ENCODE measurements around the gene RBM20. TPM values are rescaled to one million over a fixed set of nuclear protein-coding genes. Genes with fewer than 3 reads are reported as not detected.

Gene RBM20
- total RNA-seq, 4 donors from 2014 or later: 0.88 to 3.8 (median 1.9) TPM

GRCh38 chr10:110612629-110613028 lies 31.5 kb upstream of the RBM20 start:
- no peaks in the 10 kb centered on the region for H3K4me1 ChIP-seq
- no peaks in the 10 kb centered on the region for H3K9me3 ChIP-seq
- no peak for DNase-seq
- H3K4me3 ChIP-seq: no peak overlapping the region
- H3K27ac ChIP-seq: no peak overlapping the region
- TF ChIP-seq POLR2A (IDR thresholded peaks at IDR 0.05) (no peak), CTCF (IDR thresholded peaks at IDR 0.05) (no peak)
- H3K27me3 ChIP-seq: no peaks in the 10 kb centered on the region
- H3K36me3 ChIP-seq: no peaks in the 10 kb centered on the region
- intact Hi-C loops (cut with DNase I; ENCODE audit: low total_unique reads): no loop called here

- Histone ChIP-seq H3K4me3 (no peak overlapping the region), H3K9me3 (no peaks in the 10 kb centered on the region), H3K27ac (no peak overlapping the region), H3K36me3 (no peaks in the 10 kb centered on the region), H3K4me1 (no peaks in the 10 kb centered on the region), H3K27me3 (no peaks in the 10 kb centered on the region)
- no peak for DNase-seq
- TF ChIP-seq CTCF (IDR thresholded peaks at IDR 0.05): no peak
- TF ChIP-seq POLR2A (IDR thresholded peaks at IDR 0.05): no peak
- intact Hi-C loops (cut with DNase I; ENCODE audit: low total_unique reads): no loop called here
These were observed 30.7 kb upstream of the RBM20 start for GRCh38 chr10:110613341-110613995.

- H3K4me1 ChIP-seq: no peaks in the 10 kb centered on the region
- no peaks in the 10 kb centered on the region for H3K36me3 ChIP-seq
- DNase-seq: no peak
- no peaks in the 10 kb centered on the region for H3K27me3 ChIP-seq
- no peak overlapping the region for H3K4me3 ChIP-seq
- intact Hi-C loops (cut with DNase I; ENCODE audit: low total_unique reads): no loop called here
- H3K27ac ChIP-seq: no peak overlapping the region
- TF ChIP-seq CTCF (IDR thresholded peaks at IDR 0.05) (no peak), POLR2A (IDR thresholded peaks at IDR 0.05) (no peak)
- no peaks in the 10 kb centered on the region for H3K9me3 ChIP-seq
These were observed 30.1 kb upstream of the RBM20 start for GRCh38 chr10:110613996-110614495.

GRCh38 chr10:110615057-110615747 lies 28.9 kb upstream of the RBM20 start:
- no peaks in the 10 kb centered on the region for H3K36me3 ChIP-seq
- H3K4me3 ChIP-seq: no peak overlapping the region
- no peak for DNase-seq
- H3K27ac ChIP-seq: no peak overlapping the region
- no peaks in the 10 kb centered on the region for H3K27me3 ChIP-seq
- H3K9me3 ChIP-seq: no peaks in the 10 kb centered on the region
- intact Hi-C loops (cut with DNase I; ENCODE audit: low total_unique reads): no loop called here
- TF ChIP-seq POLR2A (IDR thresholded peaks at IDR 0.05) (no peak), CTCF (IDR thresholded peaks at IDR 0.05) (no peak)
- no peaks in the 10 kb centered on the region for H3K4me1 ChIP-seq

GRCh38 chr10:110616493-110617033 lies 27.6 kb upstream of the RBM20 start:
- TF ChIP-seq CTCF (IDR thresholded peaks at IDR 0.05): no peak
- H3K36me3 ChIP-seq: no peaks in the 10 kb centered on the region
- DNase-seq: no peak
- no peak overlapping the region for H3K27ac ChIP-seq
- H3K9me3 ChIP-seq: peaks cover 0 to 4% of the 10 kb centered on the region in 2 donors
- H3K4me1 ChIP-seq: no peaks in the 10 kb centered on the region
- no peaks in the 10 kb centered on the region for H3K27me3 ChIP-seq
- intact Hi-C loops (cut with DNase I; ENCODE audit: low total_unique reads): no loop called here
- no peak overlapping the region for H3K4me3 ChIP-seq

Measured in uterus (tissue), 4 donors.